T-cell (primary cell): ENCODE results near the gene PDHX. TPM values are rescaled to one million over a fixed set of nuclear protein-coding genes. Genes with fewer than 3 reads are reported as not detected.
A peak's percentile ranks its signal among the peaks of the same experiment; 100 is the strongest.
"Not testable (repeated sequence)": the region's sequence is repeated elsewhere in the genome, so short reads cannot be mapped to it uniquely, and the experiment has no call there.

Experiments used
- ATAC-seq, 4 experiments: fragments of 200-7000 bp in 3 of 4; fragments of 150-1000 bp in 1 of 4; cut with Tn5 transposase; replicated peaks in 1 of 4; 1 replicate in 3 of 4; 2 replicates in 1 of 4; pipeline ENCODE4 v1.10.0; 2021; ENCODE audit warnings: moderate library complexity in 3 of 4, mild to moderate bottlenecking in 2 of 4, moderate number of reproducible peaks in 1 of 4
- CTCF ChIA-PET, 2 donors: fragments of 300-600 bp; sonication (Branson Sonifier 250); formaldehyde crosslinking; loops; one replicate each; lab custom pipeline; 2022; ENCODE audit warnings: antibody characterized with exemption in 2 of 2; lab: Charles Lee
- POLR2A ChIA-PET, 2 donors: fragments of 300-600 bp; sonication (Branson Sonifier 250); formaldehyde crosslinking; loops; one replicate each; lab custom pipeline; 2022; ENCODE audit warnings: antibody characterized with exemption in 2 of 2; lab: Charles Lee
- DNase-seq, 35 experiments: peaks; one replicate each; pipeline versions ENCODE4 v3.0.0 to v3.0.0-alpha.2; 2013 to 2023
- H3K27ac ChIP-seq: one replicate; pipeline ENCODE4 v1.5.1; 2013; ENCODE audit warnings: low read length
- H3K27me3 ChIP-seq, 2 experiments: replicated peaks in 1 of 2; 1 replicate in 1 of 2; 2 replicates in 1 of 2; pipeline versions ENCODE4 v1.6.1 to v1.7.0; 2013; ENCODE audit warnings: low read length in 1 of 2, mixed read lengths in 1 of 2; ENCODE audit not compliant: control insufficient read depth in 2 of 2, insufficient read depth in 2 of 2; ENCODE audit errors: extremely low read depth in 1 of 2
- H3K36me3 ChIP-seq, 2 donors: 1 replicate in 1 of 2; 2 replicates in 1 of 2; pipeline versions ENCODE4 v1.6.1 to v1.7.0; 2013; ENCODE audit warnings: low read length in 1 of 2; ENCODE audit not compliant: control insufficient read depth in 2 of 2, insufficient read depth in 1 of 2; ENCODE audit errors: extremely low read depth in 1 of 2
- H3K4me1 ChIP-seq, 2 experiments: 1 replicate in 1 of 2; 2 replicates in 1 of 2; pipeline versions ENCODE4 v1.6.1 to v1.7.0; 2013; ENCODE audit warnings: low read length in 2 of 2, mixed read lengths in 1 of 2; ENCODE audit not compliant: insufficient read depth in 2 of 2, control insufficient read depth in 1 of 2; ENCODE audit errors: extremely low read depth in 1 of 2
- H3K4me3 ChIP-seq, 2 donors: 1 replicate in 1 of 2; 2 replicates in 1 of 2; pipeline versions ENCODE4 v1.5.1 to v1.7.0; 2013; ENCODE audit warnings: mild to moderate bottlenecking in 2 of 2, low read length in 1 of 2, moderate library complexity in 1 of 2; ENCODE audit not compliant: control insufficient read depth in 1 of 2; ENCODE audit errors: extremely low read depth in 1 of 2
- H3K9me3 ChIP-seq: 2 replicates; pipeline ENCODE4 v1.7.0; 2013
- H3K27ac Mint-ChIP-seq, 2 donors: one replicate each; pipeline ENCODE4 v1.8.0; 2020 to 2021; ENCODE audit warnings: mild to moderate bottlenecking in 2 of 2, mixed read lengths in 2 of 2
- H3K27me3 Mint-ChIP-seq, 2 donors: one replicate each; pipeline ENCODE4 v1.8.0; 2021 to 2022; ENCODE audit warnings: mixed read lengths in 2 of 2
- H3K36me3 Mint-ChIP-seq: one replicate; pipeline ENCODE4 v1.8.0; 2021; ENCODE audit warnings: mixed read lengths
- H3K4me1 Mint-ChIP-seq, 3 donors: one replicate each; pipeline ENCODE4 v1.8.0; 2020 to 2022; ENCODE audit warnings: mixed read lengths in 3 of 3, mild to moderate bottlenecking in 1 of 3
- H3K4me3 Mint-ChIP-seq, 3 donors: one replicate each; pipeline ENCODE4 v1.8.0; 2020 to 2022; ENCODE audit warnings: mild to moderate bottlenecking in 3 of 3, mixed read lengths in 3 of 3, moderate library complexity in 3 of 3
- H3K9me3 Mint-ChIP-seq, 3 donors: one replicate each; pipeline ENCODE4 v1.8.0; 2020 to 2022; ENCODE audit warnings: mixed read lengths in 3 of 3
- WGBS: methylation state at CpG from one replicate; pipeline ENCODE4 v1.1.5; 2013; ENCODE audit warnings: missing lambda C conversion rate; ENCODE audit not compliant: insufficient coverage; 5-methylcytosine and 5-hydroxymethylcytosine counted together
- total RNA-seq, 35 experiments: library from RNA in 6 of 35; stranded (reverse) in 6 of 35; fragments of 120-200 nt in 1 of 35; gene quantifications; one replicate each; pipeline versions ENCODE4 v1.2.1 to v1.2.4 and lab custom pipeline; 2013 to 2026

Gene PDHX
- total RNA-seq, 5 donors from 2014 or later (not counting 1 experiment from before 2014, with no cell fraction given) = 21.7 to 36.4 (median 26.1) TPM

- CTCF ChIA-PET, H3K36me3 ChIP-seq, H3K4me1 Mint-ChIP-seq, ATAC-seq, H3K4me3 Mint-ChIP-seq, H3K27me3 ChIP-seq, H3K4me3 ChIP-seq, H3K27ac Mint-ChIP-seq, H3K27me3 Mint-ChIP-seq, POLR2A ChIA-PET, H3K9me3 ChIP-seq, H3K4me1 ChIP-seq, DNase-seq, H3K27ac ChIP-seq: not testable (repeated sequence)
- Mint-ChIP-seq H3K9me3 (peaks cover 10 to 24% (median 23%) of the 10 kb centered on the region in 3 donors), H3K36me3 (peaks cover 27% of the 10 kb centered on the region)
- no CpG with 5 or more reads among the region's 3 CpGs for WGBS
Observed at GRCh38 chr11:34896191-34896590, 20.2 kb upstream of the PDHX start.

DNA sequence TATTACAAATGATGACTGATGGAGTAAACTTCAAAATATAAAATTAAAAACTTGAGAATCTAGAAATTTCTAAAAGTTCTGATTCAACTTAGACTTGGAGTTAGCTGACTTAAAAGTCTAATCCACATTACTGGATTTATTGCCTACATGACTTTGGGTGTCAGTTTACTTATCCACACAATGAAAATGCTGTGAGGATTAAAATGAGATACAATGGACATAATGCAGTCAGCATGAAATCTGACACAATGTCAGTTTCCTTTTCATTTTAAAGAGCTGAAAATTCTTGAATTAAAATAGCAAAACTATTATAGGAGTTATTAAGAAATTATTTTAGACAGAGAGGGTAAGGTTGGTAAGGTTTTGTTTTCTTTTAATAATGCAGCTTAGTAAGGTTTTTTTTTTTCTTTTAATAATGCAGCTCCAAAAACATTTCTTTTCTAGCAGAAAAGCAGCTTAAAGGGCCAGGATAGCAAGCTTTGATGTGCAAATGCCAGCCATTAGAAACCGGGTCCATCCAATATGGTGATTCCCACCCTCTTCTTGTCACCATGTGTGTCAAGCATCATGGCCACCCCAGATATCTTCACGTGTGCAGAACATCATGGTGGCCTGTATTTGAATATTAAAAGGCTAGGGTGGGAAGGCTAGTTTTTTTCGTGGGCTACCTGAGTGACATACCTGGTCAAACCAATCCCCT lies 19.1 kb upstream of the PDHX start:
- H3K4me3 ChIP-seq = no peak overlapping the region
- no peaks in the 10 kb centered on the region for H3K4me1 ChIP-seq
- POLR2A ChIA-PET = interaction anchor here in 1 of 2 donors (0.6 kb wide), 1 partner anchor 9 kb away, joined by 3 read pairs; no protein-coding TSS in a partner anchor
- H3K36me3 ChIP-seq = peaks cover 0 to 3% of the 10 kb centered on the region in 2 donors
- peaks cover 30% of the 10 kb centered on the region for H3K36me3 Mint-ChIP-seq
- no peak overlapping the region for H3K27ac Mint-ChIP-seq
- peaks cover 10 to 26% (median 24%) of the 10 kb centered on the region in 3 donors for H3K9me3 Mint-ChIP-seq
- H3K4me3 Mint-ChIP-seq = no peak overlapping the region
- DNase-seq (no peak), ATAC-seq (no peak)
- peaks cover 7% of the 10 kb centered on the region for H3K9me3 ChIP-seq
- H3K27me3 ChIP-seq = no peaks in the 10 kb centered on the region
- CTCF ChIA-PET = interaction anchor here (0.6 kb wide), 2 partner anchors 18 to 298 kb away, joined by 4 to 7 read pairs; no protein-coding TSS in a partner anchor
- no peak overlapping the region for H3K27ac ChIP-seq
- no peaks in the 10 kb centered on the region for H3K27me3 Mint-ChIP-seq
- no peaks in the 10 kb centered on the region for H3K4me1 Mint-ChIP-seq
- WGBS = 80% methylated on average over 1 of the region's 3 CpGs

DNA sequence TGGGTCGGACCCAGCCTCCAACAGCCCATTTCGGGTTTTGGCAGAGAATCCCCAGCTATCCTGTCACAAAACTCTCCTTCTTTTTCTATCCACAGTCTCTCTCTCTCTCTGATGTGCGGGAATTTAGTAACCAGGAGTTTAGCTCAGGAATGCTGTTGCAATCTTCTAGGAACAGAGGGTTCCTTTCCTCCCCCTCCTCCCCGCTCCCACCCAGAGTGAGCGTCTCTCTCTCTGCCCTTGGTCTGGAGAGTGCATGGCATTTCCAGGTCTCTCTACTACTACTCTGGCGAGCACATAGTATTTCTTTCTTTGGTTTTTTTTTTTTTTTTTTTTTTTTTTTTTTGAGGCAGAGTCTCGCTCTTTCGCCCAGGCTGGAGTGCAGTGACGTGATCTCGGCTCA lies 17.9 kb upstream of the PDHX start:
- peaks cover 33% of the 10 kb centered on the region for H3K36me3 Mint-ChIP-seq
- CTCF ChIA-PET = interaction anchor here in 1 of 2 donors (0.6 to 0.7 kb wide), 2 partner anchors 10 to 428 kb away, joined by 3 to 6 read pairs; no protein-coding TSS in a partner anchor
- H3K27ac Mint-ChIP-seq = no peak overlapping the region
- H3K27me3 Mint-ChIP-seq = no peaks in the 10 kb centered on the region
- Histone ChIP-seq H3K27me3 (no peaks in the 10 kb centered on the region), H3K9me3 (peaks cover 7% of the 10 kb centered on the region), H3K4me1 (no peaks in the 10 kb centered on the region), H3K4me3 (peak overlapping the region in 1 of 2 donors; percentile 10), H3K36me3 (peaks cover 0 to 3% of the 10 kb centered on the region in 2 donors), H3K27ac (no peak overlapping the region)
- WGBS = 94% methylated on average over 3 of the region's 10 CpGs
- POLR2A ChIA-PET = no interaction called here
- DNase-seq (no peak), ATAC-seq (no peak)
- H3K9me3 Mint-ChIP-seq = peaks cover 10 to 26% (median 24%) of the 10 kb centered on the region in 3 donors
- no peak overlapping the region for H3K4me3 Mint-ChIP-seq
- H3K4me1 Mint-ChIP-seq = peaks cover 0 to under 1% (median 0%) of the 10 kb centered on the region in 3 donors

DNA sequence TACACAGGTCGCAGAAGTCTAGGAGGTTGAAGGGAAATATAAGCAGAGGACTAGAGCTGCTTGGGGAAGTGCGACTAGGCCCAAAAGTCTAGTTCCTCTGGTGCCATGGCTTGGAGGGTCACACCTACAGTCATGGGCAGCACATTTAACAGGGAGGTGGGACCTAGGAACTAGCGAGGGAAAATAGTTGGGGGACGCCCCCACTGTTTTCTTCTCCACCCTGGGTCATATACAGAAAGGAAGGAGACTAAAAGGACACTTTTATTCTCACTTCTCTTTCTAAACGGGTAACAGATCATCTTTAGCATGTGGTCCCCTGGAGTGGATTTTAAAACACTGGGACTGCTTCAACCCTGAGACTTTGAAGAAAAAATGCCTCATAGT lies 16.8 kb upstream of the PDHX start:
- Histone ChIP-seq H3K27me3 (no peaks in the 10 kb centered on the region), H3K9me3 (peaks cover 7% of the 10 kb centered on the region), H3K27ac (no peak overlapping the region), H3K4me3 (peak overlapping the region in 1 of 2 donors; percentile 8), H3K36me3 (peaks cover 3 to 4% of the 10 kb centered on the region in 2 donors), H3K4me1 (no peaks in the 10 kb centered on the region)
- no peaks in the 10 kb centered on the region for H3K27me3 Mint-ChIP-seq
- 100% methylated on average over 2 of the region's 5 CpGs for WGBS
- H3K4me3 Mint-ChIP-seq = no peak overlapping the region
- peaks cover 4 to 9% (median 4%) of the 10 kb centered on the region in 3 donors for H3K4me1 Mint-ChIP-seq
- H3K27ac Mint-ChIP-seq = no peak overlapping the region
- no peak for DNase-seq
- peaks cover 13 to 27% (median 24%) of the 10 kb centered on the region in 3 donors for H3K9me3 Mint-ChIP-seq
- ChIA-PET CTCF (no interaction called here), POLR2A (no interaction called here)
- ATAC-seq = no peak
- peaks cover 41% of the 10 kb centered on the region for H3K36me3 Mint-ChIP-seq

DNA sequence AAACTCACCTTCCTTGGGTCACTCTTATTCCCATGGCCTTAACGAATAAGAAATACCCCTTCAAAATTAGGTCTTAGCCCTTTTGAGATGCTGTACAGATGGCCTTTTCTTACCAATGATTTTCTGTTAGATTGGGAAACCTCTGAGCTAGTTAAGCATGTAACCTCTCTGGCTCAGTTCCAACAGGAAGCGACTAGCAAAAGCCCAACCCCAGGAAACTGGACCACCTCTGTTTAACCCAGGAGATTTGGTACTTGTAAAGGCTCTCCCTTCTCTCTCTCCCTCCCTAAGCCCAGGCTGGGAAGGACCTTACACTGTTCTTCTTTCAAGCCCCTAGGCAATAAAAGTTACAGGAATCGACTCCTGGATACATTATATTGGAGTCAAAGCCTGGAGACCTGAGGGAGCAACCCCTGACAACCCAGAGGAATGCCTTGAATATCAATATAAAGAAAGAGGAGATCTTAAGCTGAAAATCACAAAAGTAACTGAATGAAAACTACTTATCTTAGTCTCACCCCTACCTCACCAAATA lies 11.9 kb upstream of the PDHX start:
- Histone ChIP-seq H3K9me3 (peaks cover 4% of the 10 kb centered on the region), H3K36me3 (peaks cover 3 to 4% of the 10 kb centered on the region in 2 donors), H3K4me3 (no peak overlapping the region), H3K27me3 (no peaks in the 10 kb centered on the region), H3K4me1 (no peaks in the 10 kb centered on the region), H3K27ac (no peak overlapping the region)
- Mint-ChIP-seq H3K9me3 (peaks cover 10 to 14% (median 12%) of the 10 kb centered on the region in 3 donors), H3K36me3 (peaks cover 35% of the 10 kb centered on the region), H3K27ac (no peak overlapping the region), H3K4me3 (no peak overlapping the region), H3K27me3 (no peaks in the 10 kb centered on the region), H3K4me1 (peaks cover 14 to 21% (median 20%) of the 10 kb centered on the region in 3 donors)
- DNase-seq (no peak), ATAC-seq (no peak)
- WGBS = 100% methylated on average over 2 of the region's 3 CpGs
- POLR2A ChIA-PET = no interaction called here
- CTCF ChIA-PET = no interaction called here

DNA sequence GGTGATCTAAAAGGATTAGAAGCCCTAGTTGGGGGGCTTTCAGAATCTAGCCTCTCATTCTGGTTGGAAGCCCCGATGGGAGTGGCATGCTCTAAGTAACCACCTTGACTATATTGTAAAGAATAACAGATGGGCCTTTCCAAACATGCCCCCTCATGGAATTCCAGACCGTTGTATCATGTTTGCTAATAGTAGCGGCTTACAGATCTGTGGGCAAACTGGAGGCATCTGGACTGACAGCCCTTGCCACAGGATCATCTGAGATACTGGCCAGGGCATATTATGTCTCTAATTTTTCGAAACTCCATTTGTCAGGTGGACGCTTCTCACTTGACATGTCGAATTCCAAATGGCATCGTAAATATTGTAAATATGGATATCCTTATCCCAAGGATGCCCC lies 10.8 kb upstream of the PDHX start:
- Histone ChIP-seq H3K4me1 (no peaks in the 10 kb centered on the region), H3K4me3 (no peak overlapping the region), H3K36me3 (peaks cover 0 to 4% of the 10 kb centered on the region in 2 donors), H3K9me3 (no peaks in the 10 kb centered on the region), H3K27me3 (no peaks in the 10 kb centered on the region), H3K27ac (no peak overlapping the region)
- POLR2A ChIA-PET = no interaction called here
- CTCF ChIA-PET = interaction anchor here in 1 of 2 donors (0.6 kb wide), 1 partner anchor 488 kb away, joined by 3 read pairs; no protein-coding TSS in a partner anchor
- no peak overlapping the region for H3K4me3 Mint-ChIP-seq
- ATAC-seq (no peak), DNase-seq (no peak)
- peaks cover 14 to 21% (median 20%) of the 10 kb centered on the region in 3 donors for H3K4me1 Mint-ChIP-seq
- WGBS = 100% methylated on average over 2 of the region's 7 CpGs
- H3K36me3 Mint-ChIP-seq = peaks cover 29% of the 10 kb centered on the region
- peaks cover 4 to 10% (median 5%) of the 10 kb centered on the region in 3 donors for H3K9me3 Mint-ChIP-seq
- H3K27ac Mint-ChIP-seq = no peak overlapping the region
- no peaks in the 10 kb centered on the region for H3K27me3 Mint-ChIP-seq
